ENCODE measurements around the gene EMC9.
A peak's percentile ranks its signal among the peaks of the same experiment; 100 is the strongest.

Gene EMC9

GRCh38 chr14:24181371-24182077, 40.1 kb upstream of the EMC9 start:
- no peak overlapping the region for H3K4me3 ChIP-seq (ENCODE audit: low read length)
- no peak for DNase-seq (ENCODE audit: low read depth)
- no peak for TF ChIP-seq CTCF (IDR thresholded peaks at IDR 0.05; ENCODE audit: insufficient read depth, low read depth, low read length, missing control alignments)

- no peak overlapping the region for H3K4me3 ChIP-seq (ENCODE audit: low read length)
- no peak for TF ChIP-seq CTCF (IDR thresholded peaks at IDR 0.05; ENCODE audit: insufficient read depth, low read depth, low read length, missing control alignments)
- DNase-seq (ENCODE audit: low read depth): peak; percentile 39
Measured at GRCh38 chr14:24179961-24180796, 38.8 kb upstream of the EMC9 start.

GRCh38 chr14:24179294-24179960, 38.0 kb upstream of the EMC9 start:
- TF ChIP-seq CTCF (IDR thresholded peaks at IDR 0.05; ENCODE audit: insufficient read depth, low read depth, low read length, missing control alignments): no peak
- no peak overlapping the region for H3K4me3 ChIP-seq (ENCODE audit: low read length)
- no peak for DNase-seq (ENCODE audit: low read depth)

- no peak for DNase-seq (ENCODE audit: low read depth)
- TF ChIP-seq CTCF (IDR thresholded peaks at IDR 0.05; ENCODE audit: insufficient read depth, low read depth, low read length, missing control alignments): no peak
- H3K4me3 ChIP-seq (ENCODE audit: low read length): no peak overlapping the region
Measured at GRCh38 chr14:24178399-24179178, 37.2 kb upstream of the EMC9 start.

- no peak overlapping the region for H3K4me3 ChIP-seq (ENCODE audit: low read length)
- DNase-seq (ENCODE audit: low read depth): no peak
- no peak for TF ChIP-seq CTCF (IDR thresholded peaks at IDR 0.05; ENCODE audit: insufficient read depth, low read depth, low read length, missing control alignments)
Measured at GRCh38 chr14:24177891-24178290, 36.5 kb upstream of the EMC9 start.

- TF ChIP-seq CTCF (IDR thresholded peaks at IDR 0.05; ENCODE audit: insufficient read depth, low read depth, low read length, missing control alignments): no peak
- no peak overlapping the region for H3K4me3 ChIP-seq (ENCODE audit: low read length)
Measured at GRCh38 chr14:24177041-24177825, 35.8 kb upstream of the EMC9 start.

More at GRCh38 chr14:24177041-24177825, 35.8 kb upstream of the EMC9 start:
- no peak for DNase-seq (ENCODE audit: low read depth)
